ENCODE results near the gene MAGEA1. TPM values are rescaled to one million over a fixed set of nuclear protein-coding genes. Genes with fewer than 3 reads are reported as not detected.

The MAGEA1 gene
- total RNA-seq, 1 experiment from 2014 or later: not detected

DNA sequence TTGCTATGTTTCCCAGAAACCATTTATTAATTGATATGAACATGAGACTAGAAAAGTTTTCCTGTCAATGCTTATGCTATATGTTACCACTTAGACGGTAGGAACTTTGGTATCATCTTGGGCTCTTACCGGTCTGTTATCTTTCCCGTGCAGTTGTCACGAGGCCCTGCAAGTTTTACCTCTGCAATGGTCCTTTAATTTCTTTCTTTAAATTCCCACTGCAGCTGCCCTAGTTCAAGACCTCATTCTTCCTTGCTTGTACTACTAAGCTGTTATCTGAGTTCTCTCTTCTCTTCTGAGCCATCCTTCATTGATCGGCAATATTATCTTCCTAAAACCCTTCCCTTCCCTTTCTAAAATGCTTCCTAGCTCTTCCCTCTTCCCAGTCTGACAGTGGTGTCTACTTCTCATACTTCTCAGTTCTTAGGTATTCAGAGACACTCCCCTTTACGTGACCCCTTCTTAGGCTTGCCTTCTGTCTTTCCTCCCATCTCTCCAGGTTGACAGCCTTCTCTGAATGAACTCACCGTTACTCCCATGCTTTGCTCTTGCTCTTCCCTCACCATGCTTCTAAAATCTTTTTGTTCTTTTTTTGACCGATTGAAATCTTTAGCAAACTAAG is 27.5 kb downstream of the MAGEA1 start:
- ATAC-seq: no peak
- Histone ChIP-seq H3K9ac (ENCODE audit: low read length) (no peak overlapping the region), H3K9me3 (ENCODE audit: control insufficient read depth in 1 of 2, insufficient read depth in 1 of 2, low read depth in 1 of 2, low read length in 2 of 2) (no peaks in the 10 kb centered on the region), H3K27me3 (ENCODE audit: insufficient read depth, low read length) (peaks cover 62% of the 10 kb centered on the region), H3K36me3 (ENCODE audit: control insufficient read depth in 1 of 2, insufficient read depth in 2 of 2, low read length in 2 of 2) (no peaks in the 10 kb centered on the region), H2AFZ (ENCODE audit: low read depth, low read length, poor library complexity, severe bottlenecking) (no peak overlapping the region), H3K79me2 (ENCODE audit: insufficient read depth, low read length) (no peaks in the 10 kb centered on the region), H3K9me2 (ENCODE audit: insufficient read depth) (no peaks in the 10 kb centered on the region), H3K4me2 (ENCODE audit: low read length) (no peak overlapping the region), H3K27ac (ENCODE audit: low read depth, low read length) (no peak overlapping the region), H4K20me1 (ENCODE audit: insufficient read depth) (no peaks in the 10 kb centered on the region), H3K4me1 (ENCODE audit: control insufficient read depth in 1 of 2, insufficient read depth in 2 of 2, low read length in 2 of 2) (no peaks in the 10 kb centered on the region), H3K4me3 (replicated peaks in 1 of 2; ENCODE audit: low read depth in 1 of 2, low read length in 2 of 2) (no peak overlapping the region)
- CTCF ChIA-PET: no interaction called here
- intact Hi-C loops (cut with micrococcal nuclease): no loop called here
- POLR2A ChIA-PET: no interaction called here
- TF ChIP-seq EZH2phosphoT487 (IDR thresholded peaks at IDR 0.05; ENCODE audit: borderline replicate concordance) (no peak), JUND (IDR thresholded peaks at IDR 0.05) (no peak), POLR2AphosphoS5 (IDR thresholded peaks at IDR 0.05; ENCODE audit: low read depth, low read length) (no peak), ZNF274 (IDR thresholded peaks at IDR 0.05; ENCODE audit: low read depth, low read length) (no peak)
- TF ChIP-seq, protein P1, sequence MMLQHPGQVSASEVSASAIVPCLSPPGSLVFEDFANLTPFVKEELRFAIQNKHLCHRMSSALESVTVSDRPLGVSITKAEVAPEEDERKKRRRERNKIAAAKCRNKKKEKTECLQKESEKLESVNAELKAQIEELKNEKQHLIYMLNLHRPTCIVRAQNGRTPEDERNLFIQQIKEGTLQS (IDR thresholded peaks at IDR 0.05): no peak
- RAD21 ChIA-PET (ENCODE audit: low non-redundant PET in 1 of 2, low total read pairs in 2 of 2, uncharacterized antibody in 2 of 2, unreplicated experiment in 2 of 2): interaction anchor here in 1 of 2 experiments (0.6 kb wide), 1 partner anchor 32 kb away, joined by 3 read pairs; no protein-coding TSS in a partner anchor
- BruUV-seq (replicated peaks): no TSS peak
- DNase-seq (ENCODE audit: low read depth, low spot score): no peak

GRCh38 chrX:153209347-153209746 is 30.3 kb downstream of the MAGEA1 start:
- ChIA-PET CTCF (no interaction called here), RAD21 (ENCODE audit: low non-redundant PET in 1 of 2, low total read pairs in 2 of 2, uncharacterized antibody in 2 of 2, unreplicated experiment in 2 of 2) (no interaction called here), POLR2A (no interaction called here)
- H2AFZ ChIP-seq (ENCODE audit: low read depth, low read length, poor library complexity, severe bottlenecking): no peak overlapping the region
- intact Hi-C loops (cut with micrococcal nuclease): no loop called here
- no peaks in the 10 kb centered on the region for H3K9me2 ChIP-seq (ENCODE audit: insufficient read depth)
- no peak overlapping the region for H3K4me2 ChIP-seq (ENCODE audit: low read length)
- no peaks in the 10 kb centered on the region for H3K79me2 ChIP-seq (ENCODE audit: insufficient read depth, low read length)
- no peaks in the 10 kb centered on the region for H3K36me3 ChIP-seq (ENCODE audit: control insufficient read depth in 1 of 2, insufficient read depth in 2 of 2, low read length in 2 of 2)
- H3K4me3 ChIP-seq (replicated peaks in 1 of 2; ENCODE audit: low read depth in 1 of 2, low read length in 2 of 2): no peak overlapping the region
- H3K27me3 ChIP-seq (ENCODE audit: insufficient read depth, low read length): peaks cover 40% of the 10 kb centered on the region
- no peaks in the 10 kb centered on the region for H3K9me3 ChIP-seq (ENCODE audit: control insufficient read depth in 1 of 2, insufficient read depth in 1 of 2, low read depth in 1 of 2, low read length in 2 of 2)
- no peak overlapping the region for H3K9ac ChIP-seq (ENCODE audit: low read length)
- DNase-seq (ENCODE audit: low read depth, low spot score): no peak
- no peaks in the 10 kb centered on the region for H4K20me1 ChIP-seq (ENCODE audit: insufficient read depth)
- no TSS peak for BruUV-seq (replicated peaks)
- no peak for TF ChIP-seq CEBPB (IDR thresholded peaks at IDR 0.05; ENCODE audit: low read depth)
- no peak for TF ChIP-seq TCF7L2 (IDR thresholded peaks at IDR 0.05; ENCODE audit: borderline replicate concordance, extremely low read depth, insufficient read depth, insufficient read length)
- no peak for TF ChIP-seq POLR2AphosphoS5 (IDR thresholded peaks at IDR 0.05; ENCODE audit: low read depth, low read length)
- TF ChIP-seq REST (IDR thresholded peaks at IDR 0.05; ENCODE audit: low read depth): no peak
- no peaks in the 10 kb centered on the region for H3K4me1 ChIP-seq (ENCODE audit: control insufficient read depth in 1 of 2, insufficient read depth in 2 of 2, low read length in 2 of 2)
- H3K27ac ChIP-seq (ENCODE audit: low read depth, low read length): no peak overlapping the region
- ATAC-seq: no peak
